Panc1 (cell line): ENCODE data around the gene NBEAL1. TPM values are rescaled to one million over a fixed set of nuclear protein-coding genes. Genes with fewer than 3 reads are reported as not detected.
"Not testable (repeated sequence)": the region's sequence is repeated elsewhere in the genome, so short reads cannot be mapped to it uniquely, and the experiment has no call there.

Experiments
- ATAC-seq: fragments of 200-7000 bp; cut with Tn5 transposase; 2 replicates; pipeline ENCODE4 v1.9.1; 2020; ENCODE audit warnings: mild to moderate bottlenecking, moderate library complexity
- BruUV-seq: library from RNA; stranded (reverse); fragments of 400-500 nt; replicated peaks from 2 replicates; lab custom pipeline; 2021; lab: Mats Ljungman, UMichigan
- CTCF ChIA-PET: fragments of 300-600 bp; sonication (Branson Sonifier 250); formaldehyde crosslinking; loops from one replicate; lab custom pipeline; 2022; ENCODE audit warnings: antibody characterized with exemption; lab: Charles Lee
- POLR2A ChIA-PET: fragments of 300-600 bp; sonication (Branson Sonifier 250); formaldehyde crosslinking; loops from one replicate; lab custom pipeline; 2022; ENCODE audit warnings: antibody characterized with exemption; lab: Charles Lee
- DNase-seq: peaks from one replicate; pipeline ENCODE4 v3.0.0-alpha.2; 2010; ENCODE audit warnings: low read depth, low spot score
- H3K27ac ChIP-seq: 2 replicates; pipeline ENCODE4 v1.5.1; 2011; ENCODE audit warnings: mild to moderate bottlenecking, low read length, inconsistent platforms
- H3K27me3 ChIP-seq: fragments of 200-500 bp; sonication (Bioruptor generic); 2 replicates; pipeline ENCODE4 v1.6.0; 2014; ENCODE audit warnings: low read length, inconsistent platforms; ENCODE audit not compliant: control insufficient read depth, insufficient read depth
- H3K36me3 ChIP-seq: fragments of 200-500 bp; sonication (Bioruptor generic); 2 replicates; pipeline ENCODE4 v1.5.1; 2014; ENCODE audit warnings: inconsistent platforms, mild to moderate bottlenecking, low read length, moderate library complexity; ENCODE audit not compliant: control insufficient read depth, insufficient read depth
- H3K4me1 ChIP-seq: 2 replicates; pipeline ENCODE4 v1.5.1; 2011; ENCODE audit warnings: inconsistent platforms, mild to moderate bottlenecking, low read length, moderate library complexity; ENCODE audit not compliant: control insufficient read depth, insufficient read depth
- H3K4me3 ChIP-seq, 2 experiments: 2 replicates each; pipeline ENCODE4 v1.5.1; 2011 to 2012; ENCODE audit warnings: low read depth in 2 of 2, low read length in 2 of 2, mild to moderate bottlenecking in 2 of 2, inconsistent platforms in 1 of 2, moderate library complexity in 1 of 2
- H3K9me3 ChIP-seq: fragments of 200-500 bp; sonication (Bioruptor generic); 2 replicates; pipeline ENCODE4 v1.5.1; 2014; ENCODE audit warnings: low read depth, mild to moderate bottlenecking, inconsistent platforms, low read length, moderate library complexity; ENCODE audit not compliant: control insufficient read depth, insufficient read depth
- POLR2AphosphoS5 ChIP-seq: IDR thresholded peaks from 2 replicates; pipeline ENCODE4 v1.6.1; 2012; ENCODE audit warnings: mild to moderate bottlenecking, low read depth, low read length, moderate library complexity
- SIN3A ChIP-seq: IDR thresholded peaks from 2 replicates; pipeline ENCODE4 v1.6.1; 2012; ENCODE audit warnings: low read depth, mild to moderate bottlenecking, low read length, moderate library complexity, borderline replicate concordance; ENCODE audit not compliant: insufficient read depth
- TCF7L2 ChIP-seq: IDR thresholded peaks from 2 replicates; pipeline ENCODE4 v1.6.1; 2011; ENCODE audit warnings: mild to moderate bottlenecking, low read depth, low read length, inconsistent platforms
- in situ Hi-C: cut with HindIII; loops from 2 replicates; pipeline ENCODE4 v1.10.0; 2016; ENCODE audit warnings: low sequenced_read_pairs, low pct_unique_long_range_greater_than_20kb
- intact Hi-C: fragments of 100-400 bp; cut with micrococcal nuclease; formaldehyde crosslinking; loops from one replicate; pipeline ENCODE4 v1.10.0; 2022; ENCODE audit not compliant: unreplicated experiment
- total RNA-seq: library from RNA; stranded (reverse); gene quantifications from one replicate; pipeline ENCODE4 v1.2.1, GENCODE V29; 2021; ENCODE audit not compliant: unreplicated experiment
- TF ChIP-seq, protein P1 (sequence below), 2 experiments: IDR thresholded peaks; 2 replicates each; pipeline ENCODE4 v1.6.1; 2011 to 2012; ENCODE audit warnings: low read depth in 2 of 2, control low read depth in 1 of 2, low read length in 1 of 2, mild to moderate bottlenecking in 1 of 2, moderate library complexity in 1 of 2; ENCODE audit not compliant: insufficient read depth in 1 of 2
- TF ChIP-seq, protein P2 (sequence below): fragments of 450-650 bp; IDR thresholded peaks from 2 replicates; pipeline ENCODE4 v1.5.1; 2017; ENCODE audit warnings: mild to moderate bottlenecking

Gene NBEAL1
- total RNA-seq, 1 experiment from 2014 or later: 26.1 TPM

GRCh38 chr2:203190547-203190946 is 175.9 kb downstream of the NBEAL1 start:
- POLR2A ChIA-PET, BruUV-seq, in situ Hi-C loops, H3K27me3 ChIP-seq, H3K27ac ChIP-seq, H3K36me3 ChIP-seq, ATAC-seq, DNase-seq, intact Hi-C loops, H3K4me1 ChIP-seq, CTCF ChIA-PET, H3K9me3 ChIP-seq, H3K4me3 ChIP-seq: not testable (repeated sequence)

GRCh38 chr2:203191026-203191425 is 176.4 kb downstream of the NBEAL1 start:
- intact Hi-C loops, H3K4me1 ChIP-seq, BruUV-seq, CTCF ChIA-PET, H3K27ac ChIP-seq, ATAC-seq, DNase-seq, H3K4me3 ChIP-seq, POLR2A ChIA-PET, in situ Hi-C loops, H3K36me3 ChIP-seq, H3K9me3 ChIP-seq, H3K27me3 ChIP-seq: not testable (repeated sequence)

DNA sequence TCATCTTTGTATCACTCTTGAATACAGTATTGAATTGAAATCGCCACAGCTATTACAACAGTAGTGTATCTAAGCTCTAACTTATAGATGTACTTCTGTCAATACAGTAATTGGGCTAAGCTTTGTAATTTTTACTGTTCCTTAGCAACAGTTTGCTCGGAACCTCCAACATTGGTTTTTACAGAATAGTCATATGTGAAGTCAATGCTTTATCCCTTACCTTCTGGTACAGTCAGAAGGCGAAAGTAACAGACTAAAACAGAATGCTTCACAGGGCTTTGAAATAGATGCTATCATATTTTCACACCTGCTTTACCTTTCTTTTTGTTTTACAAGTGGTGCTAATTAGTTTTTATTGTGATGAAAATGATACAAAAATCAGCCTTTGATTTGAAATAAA is 177.3 kb downstream of the NBEAL1 start:
- POLR2A ChIA-PET: interaction anchor here (0.6 kb wide), 1 partner anchor 71 kb away, joined by 5 read pairs; no protein-coding TSS in a partner anchor
- TF ChIP-seq TCF7L2 (no peak), SIN3A (no peak), POLR2AphosphoS5 (no peak)
- TF ChIP-seq, protein P1, sequence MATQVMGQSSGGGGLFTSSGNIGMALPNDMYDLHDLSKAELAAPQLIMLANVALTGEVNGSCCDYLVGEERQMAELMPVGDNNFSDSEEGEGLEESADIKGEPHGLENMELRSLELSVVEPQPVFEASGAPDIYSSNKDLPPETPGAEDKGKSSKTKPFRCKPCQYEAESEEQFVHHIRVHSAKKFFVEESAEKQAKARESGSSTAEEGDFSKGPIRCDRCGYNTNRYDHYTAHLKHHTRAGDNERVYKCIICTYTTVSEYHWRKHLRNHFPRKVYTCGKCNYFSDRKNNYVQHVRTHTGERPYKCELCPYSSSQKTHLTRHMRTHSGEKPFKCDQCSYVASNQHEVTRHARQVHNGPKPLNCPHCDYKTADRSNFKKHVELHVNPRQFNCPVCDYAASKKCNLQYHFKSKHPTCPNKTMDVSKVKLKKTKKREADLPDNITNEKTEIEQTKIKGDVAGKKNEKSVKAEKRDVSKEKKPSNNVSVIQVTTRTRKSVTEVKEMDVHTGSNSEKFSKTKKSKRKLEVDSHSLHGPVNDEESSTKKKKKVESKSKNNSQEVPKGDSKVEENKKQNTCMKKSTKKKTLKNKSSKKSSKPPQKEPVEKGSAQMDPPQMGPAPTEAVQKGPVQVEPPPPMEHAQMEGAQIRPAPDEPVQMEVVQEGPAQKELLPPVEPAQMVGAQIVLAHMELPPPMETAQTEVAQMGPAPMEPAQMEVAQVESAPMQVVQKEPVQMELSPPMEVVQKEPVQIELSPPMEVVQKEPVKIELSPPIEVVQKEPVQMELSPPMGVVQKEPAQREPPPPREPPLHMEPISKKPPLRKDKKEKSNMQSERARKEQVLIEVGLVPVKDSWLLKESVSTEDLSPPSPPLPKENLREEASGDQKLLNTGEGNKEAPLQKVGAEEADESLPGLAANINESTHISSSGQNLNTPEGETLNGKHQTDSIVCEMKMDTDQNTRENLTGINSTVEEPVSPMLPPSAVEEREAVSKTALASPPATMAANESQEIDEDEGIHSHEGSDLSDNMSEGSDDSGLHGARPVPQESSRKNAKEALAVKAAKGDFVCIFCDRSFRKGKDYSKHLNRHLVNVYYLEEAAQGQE (IDR thresholded peaks at IDR 0.05; ENCODE audit: insufficient read depth in 1 of 2, low read depth in 2 of 2, low read length in 1 of 2): no peak
- TF ChIP-seq, protein P2, sequence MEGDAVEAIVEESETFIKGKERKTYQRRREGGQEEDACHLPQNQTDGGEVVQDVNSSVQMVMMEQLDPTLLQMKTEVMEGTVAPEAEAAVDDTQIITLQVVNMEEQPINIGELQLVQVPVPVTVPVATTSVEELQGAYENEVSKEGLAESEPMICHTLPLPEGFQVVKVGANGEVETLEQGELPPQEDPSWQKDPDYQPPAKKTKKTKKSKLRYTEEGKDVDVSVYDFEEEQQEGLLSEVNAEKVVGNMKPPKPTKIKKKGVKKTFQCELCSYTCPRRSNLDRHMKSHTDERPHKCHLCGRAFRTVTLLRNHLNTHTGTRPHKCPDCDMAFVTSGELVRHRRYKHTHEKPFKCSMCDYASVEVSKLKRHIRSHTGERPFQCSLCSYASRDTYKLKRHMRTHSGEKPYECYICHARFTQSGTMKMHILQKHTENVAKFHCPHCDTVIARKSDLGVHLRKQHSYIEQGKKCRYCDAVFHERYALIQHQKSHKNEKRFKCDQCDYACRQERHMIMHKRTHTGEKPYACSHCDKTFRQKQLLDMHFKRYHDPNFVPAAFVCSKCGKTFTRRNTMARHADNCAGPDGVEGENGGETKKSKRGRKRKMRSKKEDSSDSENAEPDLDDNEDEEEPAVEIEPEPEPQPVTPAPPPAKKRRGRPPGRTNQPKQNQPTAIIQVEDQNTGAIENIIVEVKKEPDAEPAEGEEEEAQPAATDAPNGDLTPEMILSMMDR: no peak
- no peaks in the 10 kb centered on the region for H3K4me1 ChIP-seq
- BruUV-seq: no TSS peak
- DNase-seq (no peak), ATAC-seq (no peak)
- H3K27me3 ChIP-seq: no peaks in the 10 kb centered on the region
- H3K9me3 ChIP-seq: no peaks in the 10 kb centered on the region
- H3K36me3 ChIP-seq: peaks cover 8% of the 10 kb centered on the region
- H3K27ac ChIP-seq: no peak overlapping the region
- CTCF ChIA-PET: no interaction called here
- in situ Hi-C loops: no loop called here
- intact Hi-C loops: no loop called here
- no peak overlapping the region for H3K4me3 ChIP-seq
